Activated CD4-positive, alpha-beta memory T cell treated with anti-CD3 and anti-CD28 coated beads for 36 hours (primary cell): ENCODE results near the gene NFIL3. TPM values are rescaled to one million over a fixed set of nuclear protein-coding genes. Genes with fewer than 3 reads are reported as not detected.
"Not testable (repeated sequence)": the region's sequence is repeated elsewhere in the genome, so short reads cannot be mapped to it uniquely, and the experiment has no call there.

Experiments used
- CTCF ChIA-PET: fragments of 350-600 bp; sonication (Branson Sonifier 250); formaldehyde crosslinking; loops from one replicate; lab custom pipeline; 2021; ENCODE audit warnings: antibody characterized with exemption, inconsistent platforms; lab: Charles Lee
- POLR2A ChIA-PET: fragments of 350-600 bp; sonication (Branson Sonifier 250); formaldehyde crosslinking; loops from one replicate; lab custom pipeline; 2021; ENCODE audit warnings: antibody characterized with exemption; lab: Charles Lee
- DNase-seq: peaks from one replicate; pipeline ENCODE4 v3.0.0-alpha.2; 2020
- H3K27ac Mint-ChIP-seq: one replicate; pipeline ENCODE4 v1.8.0; 2021; ENCODE audit warnings: mixed read lengths
- H3K27me3 Mint-ChIP-seq: one replicate; pipeline ENCODE4 v1.8.0; 2021; ENCODE audit warnings: mixed read lengths
- H3K36me3 Mint-ChIP-seq: one replicate; pipeline ENCODE4 v1.8.0; 2021; ENCODE audit warnings: mixed read lengths
- H3K4me1 Mint-ChIP-seq: one replicate; pipeline ENCODE4 v1.8.0; 2021; ENCODE audit warnings: low read depth, mixed read lengths
- H3K4me3 Mint-ChIP-seq: one replicate; pipeline ENCODE4 v1.8.0; 2021; ENCODE audit warnings: mild to moderate bottlenecking, mixed read lengths
- H3K9me3 Mint-ChIP-seq: one replicate; pipeline ENCODE4 v1.8.0; 2021; ENCODE audit warnings: mixed read lengths
- intact Hi-C: fragments of 100-400 bp; cut with micrococcal nuclease; formaldehyde crosslinking; loops from one replicate; pipeline ENCODE4 v1.15.1; 2023
- total RNA-seq, 2 experiments: library from RNA; stranded (reverse); gene quantifications; one replicate each; pipeline ENCODE4 v1.2.3, GENCODE V29; 2021

NFIL3 gene
- total RNA-seq, 2 experiments from 2014 or later: 102 to 104 TPM

DNA sequence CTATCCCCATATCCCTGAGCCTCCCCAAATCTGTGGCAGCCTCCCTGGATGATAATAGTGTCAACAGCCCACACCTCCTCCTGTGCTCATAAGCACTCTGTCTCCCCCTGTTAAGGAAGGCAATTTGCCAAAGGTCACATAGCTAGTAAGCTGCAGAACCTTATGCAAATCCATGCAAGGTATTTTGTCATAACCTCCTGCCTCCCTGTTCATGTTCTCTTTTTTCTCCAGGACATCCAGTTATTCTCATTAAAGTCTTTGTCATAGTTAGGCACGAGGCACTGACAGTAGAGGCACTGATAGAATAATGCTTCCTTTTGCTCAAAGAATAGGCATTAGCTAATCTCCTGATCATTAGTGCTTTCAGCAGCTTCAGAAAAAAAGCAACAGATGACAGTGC is 51.7 kb downstream of the NFIL3 start:
- peaks cover 9% of the 10 kb centered on the region for H3K27me3 Mint-ChIP-seq
- ChIA-PET POLR2A (no interaction called here), CTCF (no interaction called here)
- H3K9me3 Mint-ChIP-seq: no peaks in the 10 kb centered on the region
- H3K36me3 Mint-ChIP-seq: no peaks in the 10 kb centered on the region
- intact Hi-C loops: no loop called here
- no peak overlapping the region for H3K27ac Mint-ChIP-seq
- no peak for DNase-seq
- H3K4me3 Mint-ChIP-seq: no peak overlapping the region
- peaks cover 4% of the 10 kb centered on the region for H3K4me1 Mint-ChIP-seq

DNA sequence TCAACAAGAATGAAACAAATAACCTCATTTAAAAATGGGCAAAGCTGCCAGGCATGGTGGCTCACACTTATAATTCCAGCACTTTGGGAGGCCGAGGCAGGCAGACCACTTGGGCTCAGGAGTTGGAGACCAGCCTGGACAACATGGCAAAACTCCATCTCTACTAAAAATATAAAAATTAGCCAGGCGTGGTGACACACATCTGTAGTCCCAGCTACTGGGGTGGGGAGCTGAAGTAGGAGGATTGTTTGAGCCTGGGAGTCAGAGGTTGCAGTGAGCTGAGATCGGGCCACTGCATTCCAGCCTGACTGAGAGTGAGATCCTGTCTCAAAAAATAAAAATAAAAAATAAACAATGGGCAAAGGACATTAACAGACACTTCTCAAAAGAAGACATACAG is 53.6 kb downstream of the NFIL3 start:
- POLR2A ChIA-PET: not testable (repeated sequence)

DNA sequence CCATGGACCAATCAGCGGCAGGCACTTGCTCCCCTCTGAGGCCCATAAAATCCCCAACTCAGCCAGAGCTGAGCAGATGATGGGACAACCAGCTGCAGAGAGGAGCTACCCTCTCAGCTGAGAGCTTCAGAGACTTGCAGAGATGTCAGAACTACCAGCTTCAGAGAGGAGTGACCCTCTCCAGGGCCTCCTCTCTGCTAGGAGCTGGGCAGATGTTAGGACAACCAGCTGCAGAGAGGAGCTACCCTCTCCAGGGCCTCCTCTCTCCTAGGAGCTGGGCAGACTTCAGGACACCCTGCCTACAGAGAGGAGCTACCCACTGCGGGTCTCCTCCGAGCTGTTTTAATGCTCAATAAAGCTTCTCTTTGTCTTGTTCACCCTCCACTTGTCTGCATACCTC is 58.9 kb downstream of the NFIL3 start:
- Mint-ChIP-seq H3K4me3 (no peak overlapping the region), H3K36me3 (peaks cover 13% of the 10 kb centered on the region), H3K27me3 (peaks cover 6% of the 10 kb centered on the region), H3K4me1 (peaks cover 19% of the 10 kb centered on the region), H3K27ac (no peak overlapping the region), H3K9me3 (no peaks in the 10 kb centered on the region)
- POLR2A ChIA-PET: no interaction called here
- DNase-seq: no peak
- CTCF ChIA-PET: no interaction called here
- intact Hi-C loops: no loop called here

More for the DNA sequence above, 53.6 kb downstream of the NFIL3 start:
- H3K4me3 Mint-ChIP-seq, intact Hi-C loops, H3K27me3 Mint-ChIP-seq, H3K36me3 Mint-ChIP-seq, H3K27ac Mint-ChIP-seq, DNase-seq, H3K4me1 Mint-ChIP-seq, CTCF ChIA-PET, H3K9me3 Mint-ChIP-seq: not testable (repeated sequence)

GRCh38 chr9:91364005-91364404 is 59.6 kb downstream of the NFIL3 start:
- Mint-ChIP-seq H3K36me3 (peaks cover 15% of the 10 kb centered on the region), H3K27me3 (peaks cover 6% of the 10 kb centered on the region), H3K4me3 (no peak overlapping the region), H3K4me1 (peaks cover 26% of the 10 kb centered on the region), H3K27ac (no peak overlapping the region), H3K9me3 (no peaks in the 10 kb centered on the region)
- DNase-seq: no peak
- CTCF ChIA-PET: no interaction called here
- intact Hi-C loops: no loop called here
- POLR2A ChIA-PET: interaction anchor here (0.5 kb wide), 1 partner anchor 352 kb away, joined by 4 read pairs; no protein-coding TSS in a partner anchor

GRCh38 chr9:91362051-91362611 is 61.5 kb downstream of the NFIL3 start:
- no peak for DNase-seq
- intact Hi-C loops: no loop called here

GRCh38 chr9:91361291-91362050 is 62.2 kb downstream of the NFIL3 start, which contains the start of gene AUH:
AUH (minus strand) TSS chr9:91361918; CDS start chr9:91361889, 29 bp downstream.
- Mint-ChIP-seq H3K27ac (peak within 1 kb of the TSS; percentile 95), H3K27me3 (no peaks in the 10 kb centered on the region), H3K9me3 (no peaks in the 10 kb centered on the region), H3K36me3 (peaks cover 36% of the 10 kb centered on the region), H3K4me1 (peaks cover 50% of the 10 kb centered on the region), H3K4me3 (peak within 1 kb of the TSS; percentile 96)
- ChIA-PET CTCF (interaction anchor here (1.0 to 3.5 kb wide), 6 partner anchors 34 to 328 kb away, joined by 3 to 13 read pairs (median 4); no protein-coding TSS in a partner anchor), POLR2A (interaction anchor here (0.8 to 5.5 kb wide), 15 partner anchors 11 to 324 kb away, joined by 3 to 83 read pairs (median 4); partner anchors contain the start of gene NFIL3)
- peak; percentile 91 for DNase-seq
- intact Hi-C loops: no loop called here

More at GRCh38 chr9:91362051-91362611, 61.5 kb downstream of the NFIL3 start:
- ChIA-PET POLR2A (interaction anchor here (0.6 to 5.5 kb wide), 6 partner anchors 12 to 262 kb away, joined by 3 to 83 read pairs (median 4); partner anchors contain the start of gene NFIL3), CTCF (interaction anchor here (0.6 to 1.1 kb wide), 2 partner anchors 208 to 329 kb away, joined by 3 to 5 read pairs; no protein-coding TSS in a partner anchor)
- Mint-ChIP-seq H3K4me3 (peak overlapping the region; percentile 72), H3K27ac (peak overlapping the region; percentile 67), H3K36me3 (peaks cover 29% of the 10 kb centered on the region), H3K9me3 (no peaks in the 10 kb centered on the region), H3K4me1 (peaks cover 44% of the 10 kb centered on the region), H3K27me3 (no peaks in the 10 kb centered on the region)

DNA sequence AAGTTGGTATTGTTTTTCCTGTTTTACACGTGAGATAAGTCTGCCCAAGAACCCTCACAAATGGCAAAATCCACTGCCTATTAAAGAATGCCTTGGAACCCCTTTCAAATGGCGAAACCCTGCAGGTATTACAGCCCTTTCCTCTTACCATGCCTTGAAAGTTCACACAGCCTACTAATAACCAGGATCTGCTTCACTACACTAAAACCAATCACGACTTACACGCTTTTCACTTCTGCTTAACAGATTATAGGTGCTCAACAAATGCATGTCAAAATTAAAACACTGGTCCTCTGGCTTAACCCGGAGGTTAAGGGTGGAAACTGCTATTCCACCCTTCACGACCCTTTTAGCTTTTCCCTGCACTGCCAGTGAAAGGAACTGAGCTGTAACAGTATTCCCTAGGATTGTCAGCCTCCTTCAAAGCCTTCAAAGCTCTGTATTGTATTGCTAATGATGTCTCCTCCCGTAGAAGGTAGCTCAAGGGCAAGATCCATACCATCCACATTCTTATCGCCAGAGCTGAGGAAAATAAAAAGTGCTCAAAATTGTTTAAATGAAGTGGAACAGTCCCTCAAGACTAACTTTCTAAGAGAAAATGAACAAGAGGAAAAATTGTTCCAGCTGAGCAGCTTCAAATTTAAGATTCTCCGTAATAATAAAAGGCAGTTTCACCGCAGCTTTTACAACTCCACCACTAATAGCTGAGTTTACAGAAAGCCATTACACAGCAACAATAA is 62.9 kb downstream of the NFIL3 start:
- ChIA-PET CTCF (interaction anchor here (1.0 to 3.5 kb wide), 5 partner anchors 35 to 327 kb away, joined by 3 to 13 read pairs (median 4); no protein-coding TSS in a partner anchor), POLR2A (interaction anchor here (0.8 to 5.5 kb wide), 14 partner anchors 11 to 323 kb away, joined by 3 to 83 read pairs (median 4); partner anchors contain the start of gene NFIL3)
- Mint-ChIP-seq H3K4me3 (peak overlapping the region; percentile 96), H3K4me1 (peaks cover 55% of the 10 kb centered on the region), H3K36me3 (peaks cover 42% of the 10 kb centered on the region), H3K27ac (peak overlapping the region; percentile 95), H3K27me3 (no peaks in the 10 kb centered on the region), H3K9me3 (no peaks in the 10 kb centered on the region)
- intact Hi-C loops: no loop called here
- DNase-seq: no peak

DNA sequence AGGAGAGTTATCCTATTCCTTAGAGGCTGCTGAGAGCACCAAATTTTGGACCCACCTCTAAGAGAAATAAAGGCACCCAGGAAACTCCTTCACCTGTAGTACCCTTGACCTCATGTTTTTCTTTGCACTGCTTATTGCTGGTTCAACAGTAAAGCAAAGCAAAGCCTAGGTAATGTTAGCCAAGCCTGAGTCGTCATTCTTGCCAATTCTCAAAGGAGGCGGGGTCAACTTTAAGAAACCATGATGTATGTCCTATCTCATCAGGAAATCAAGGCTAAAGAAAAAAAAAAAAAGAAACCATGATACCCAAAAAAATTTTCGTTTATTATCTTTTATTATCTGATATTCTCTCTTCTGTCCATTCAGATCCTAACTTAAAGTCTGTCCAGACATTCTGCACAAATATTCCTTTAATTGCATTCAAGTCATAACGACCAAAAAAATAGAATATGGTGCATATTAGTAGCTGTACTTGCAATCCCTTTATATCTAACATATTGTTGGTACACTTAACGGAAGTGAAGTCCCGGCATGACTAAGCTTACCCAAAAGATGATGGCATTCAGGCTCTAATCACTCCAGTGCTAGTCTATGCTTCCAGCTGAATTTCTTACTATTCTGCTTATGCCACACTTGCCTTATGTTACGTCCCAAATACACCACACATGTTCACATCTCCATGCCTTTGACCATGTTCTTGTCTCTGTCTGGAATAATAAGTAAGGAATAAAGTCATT is 63.7 kb downstream of the NFIL3 start:
- H3K27me3 Mint-ChIP-seq: no peaks in the 10 kb centered on the region
- ChIA-PET CTCF (interaction anchor here (0.9 to 3.5 kb wide), 9 partner anchors 35 to 445 kb away, joined by 3 to 13 read pairs (median 4); no protein-coding TSS in a partner anchor), POLR2A (interaction anchor here (0.6 to 5.5 kb wide), 15 partner anchors 10 to 289 kb away, joined by 3 to 83 read pairs (median 5); partner anchors contain the start of gene NFIL3)
- intact Hi-C loops: loop anchor here (1.0 to 2.0 kb wide), 10 partner anchors 11 to 289 kb away; no protein-coding TSS in a partner anchor
- no peaks in the 10 kb centered on the region for H3K9me3 Mint-ChIP-seq
- DNase-seq: peak; percentile 39
- peaks cover 50% of the 10 kb centered on the region for H3K36me3 Mint-ChIP-seq
- H3K4me1 Mint-ChIP-seq: peaks cover 62% of the 10 kb centered on the region
- H3K4me3 Mint-ChIP-seq: peak overlapping the region; percentile 96
- peak overlapping the region; percentile 95 for H3K27ac Mint-ChIP-seq

DNA sequence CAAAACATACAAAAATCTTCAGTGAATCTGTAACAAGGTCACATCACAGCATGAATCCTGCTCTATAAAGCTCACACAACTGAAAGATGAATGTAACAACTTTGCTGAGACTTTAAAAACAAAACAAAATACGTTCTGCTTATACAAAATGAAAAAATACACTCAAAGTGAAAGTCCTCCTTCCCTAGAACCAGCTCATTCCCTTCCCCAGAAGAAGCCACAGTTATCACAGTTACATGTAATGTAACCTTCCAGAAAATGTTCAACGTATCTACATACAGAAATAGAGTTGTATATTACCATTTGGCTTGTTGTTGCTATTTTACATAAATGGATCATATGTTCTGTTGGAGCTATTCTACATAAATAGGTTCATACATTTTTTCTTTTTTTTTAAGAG is 64.5 kb downstream of the NFIL3 start:
- Mint-ChIP-seq H3K9me3 (no peaks in the 10 kb centered on the region), H3K4me1 (peaks cover 68% of the 10 kb centered on the region), H3K4me3 (peak overlapping the region; percentile 96), H3K36me3 (peaks cover 57% of the 10 kb centered on the region), H3K27ac (peak overlapping the region; percentile 95), H3K27me3 (no peaks in the 10 kb centered on the region)
- CTCF ChIA-PET: interaction anchor here (0.9 to 3.5 kb wide), 8 partner anchors 9 to 444 kb away, joined by 4 to 13 read pairs (median 6); no protein-coding TSS in a partner anchor
- POLR2A ChIA-PET: interaction anchor here (0.7 to 5.5 kb wide), 17 partner anchors 9 to 1233 kb away, joined by 3 to 83 read pairs (median 6); partner anchors contain the start of gene NFIL3
- no peak for DNase-seq
- intact Hi-C loops: loop anchor here (1.0 to 2.0 kb wide), 10 partner anchors 10 to 288 kb away; no protein-coding TSS in a partner anchor
